Gastrocnemius medialis (tissue), 4 donors: Measurements from ENCODE around the gene GNG4.

ENCODE experiments used
- CTCF ChIP-seq, 5 experiments: fragments of 450-650 bp in 3 of 5; fragments of 200-600 bp in 2 of 5; sonication (generic) in 2 of 5; IDR thresholded peaks in 4 of 5; conservative IDR thresholded peaks in 1 of 5; 1 replicate in 4 of 5; 2 replicates in 1 of 5; pipeline ENCODE4 v1.5.1; 2016 to 2019; ENCODE audit warnings: antibody characterized with exemption in 5 of 5, mild to moderate bottlenecking in 3 of 5, moderate library complexity in 3 of 5
- POLR2A ChIP-seq, 2 donors: fragments of 450-650 bp; IDR thresholded peaks; one replicate each; pipeline ENCODE4 v1.6.1; 2017; ENCODE audit warnings: antibody characterized with exemption in 2 of 2, mild to moderate bottlenecking in 2 of 2, moderate library complexity in 2 of 2

- no peak for TF ChIP-seq CTCF (IDR thresholded peaks at IDR 0.05 in 4 of 5, conservative IDR thresholded peaks at IDR 0.05 in 1 of 5)
- TF ChIP-seq POLR2A (IDR thresholded peaks at IDR 0.05) = no peak
Measured at GRCh38 chr1:235582130-235582529, 67.5 kb downstream of the GNG4 start.
